HG02938 (cell line): ENCODE data around the gene CASP8.
"Not testable (repeated sequence)": the region's sequence is repeated elsewhere in the genome, so short reads cannot be mapped to it uniquely, and the experiment has no call there.

ENCODE experiments used
- ATAC-seq: cut with Tn5 transposase; IDR thresholded peaks from one replicate; pipeline ENCODE4 v1.9.1; 2021; ENCODE audit warnings: mild to moderate bottlenecking, moderate library complexity; ENCODE audit not compliant: unreplicated experiment

CASP8 gene

DNA sequence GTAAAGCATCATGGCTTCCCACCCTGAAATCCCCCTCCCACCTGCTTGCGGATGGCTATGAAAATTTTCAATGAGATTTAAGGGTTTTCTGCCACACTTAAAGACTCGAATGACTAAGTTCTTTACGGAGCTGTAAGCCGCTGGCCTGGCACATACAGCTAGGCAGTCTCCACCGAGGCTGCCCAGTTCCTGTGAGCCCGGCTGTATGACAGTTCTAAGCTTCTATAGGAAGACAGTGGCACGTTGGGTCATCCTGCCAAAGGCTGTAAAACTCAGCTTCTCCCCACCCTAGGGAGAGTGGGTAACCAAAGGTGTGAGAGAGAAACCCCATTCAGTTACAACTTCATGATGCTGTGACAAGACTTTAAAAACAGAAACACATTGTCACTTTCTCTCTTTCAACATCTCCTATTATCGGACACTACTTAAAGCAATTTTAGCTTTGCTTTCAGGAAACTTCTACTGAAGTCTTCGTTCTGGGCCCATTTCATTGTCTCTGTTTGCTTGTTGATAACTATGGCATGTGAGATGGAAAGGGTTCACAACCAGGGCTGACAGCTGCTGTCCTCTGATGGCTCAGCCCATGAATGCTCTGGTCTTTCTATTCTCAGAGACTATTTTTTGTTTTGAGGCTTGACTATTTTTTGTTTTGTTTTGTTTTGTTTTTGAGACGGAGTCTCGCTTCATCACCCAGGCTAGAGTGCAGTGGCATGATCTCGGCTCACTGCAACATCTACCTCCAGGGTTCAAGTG lies 7.1 kb downstream of the CASP8 start:
- ATAC-seq = no peak

- no peak for ATAC-seq
Measured at GRCh38 chr2:201269764-201270163, 9.4 kb downstream of the CASP8 start.

DNA sequence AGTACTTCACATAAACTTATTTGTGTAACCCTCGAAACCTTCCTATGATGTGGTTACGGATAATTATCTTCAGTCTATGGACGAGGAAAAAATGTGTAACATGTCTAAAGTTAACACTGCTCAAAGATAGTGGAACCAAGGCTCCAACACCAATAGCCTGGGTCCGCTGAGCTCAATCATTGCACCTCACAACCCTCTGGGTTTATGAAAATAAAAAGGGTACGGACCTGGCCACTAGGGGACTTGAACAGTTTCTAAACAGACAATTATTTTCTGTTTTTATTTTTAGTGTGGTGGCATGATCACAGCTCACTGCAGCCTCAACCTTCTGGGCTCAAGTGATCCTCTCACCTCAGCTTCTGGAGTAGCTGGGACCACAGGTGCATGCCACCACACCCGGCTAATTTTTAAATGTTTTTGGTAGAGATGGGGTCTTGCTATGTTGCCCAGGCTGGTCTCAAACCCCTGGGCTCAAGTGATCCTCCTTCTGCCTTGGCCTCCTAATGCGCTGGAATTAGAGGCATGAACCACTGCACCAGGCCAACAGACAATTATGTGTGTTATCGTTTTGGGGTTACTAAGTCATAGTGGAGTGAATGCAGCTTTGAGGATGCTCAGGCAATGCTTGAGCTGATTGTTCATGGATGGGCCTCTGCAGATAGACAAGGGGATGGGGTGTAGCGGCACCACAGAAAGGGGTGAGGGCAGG lies 10.1 kb downstream of the CASP8 start:
- ATAC-seq = no peak

GRCh38 chr2:201271917-201272316 lies 11.6 kb downstream of the CASP8 start:
- ATAC-seq = no peak

- no peak for ATAC-seq
Measured at GRCh38 chr2:201273330-201273983, 13.1 kb downstream of the CASP8 start.

DNA sequence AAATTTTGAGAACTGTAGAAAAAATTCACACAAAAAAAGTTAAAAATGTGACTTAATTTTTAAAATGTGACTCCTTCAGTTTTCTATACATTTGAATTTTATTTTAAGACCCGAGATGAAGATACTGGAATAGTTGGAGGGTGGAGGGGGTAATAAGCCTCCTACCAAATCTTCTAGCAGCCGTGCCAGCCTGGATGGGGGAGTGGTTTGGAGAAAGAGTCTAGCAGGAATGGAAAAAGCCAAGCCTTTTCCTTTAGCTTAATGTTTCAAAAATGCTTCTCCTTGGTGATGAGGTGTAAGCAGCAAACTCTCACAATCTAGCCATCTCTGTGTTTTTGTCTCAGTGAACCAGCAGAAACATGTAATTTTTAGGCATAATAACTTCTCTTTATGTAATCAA lies 14.7 kb downstream of the CASP8 start:
- ATAC-seq = no peak

DNA sequence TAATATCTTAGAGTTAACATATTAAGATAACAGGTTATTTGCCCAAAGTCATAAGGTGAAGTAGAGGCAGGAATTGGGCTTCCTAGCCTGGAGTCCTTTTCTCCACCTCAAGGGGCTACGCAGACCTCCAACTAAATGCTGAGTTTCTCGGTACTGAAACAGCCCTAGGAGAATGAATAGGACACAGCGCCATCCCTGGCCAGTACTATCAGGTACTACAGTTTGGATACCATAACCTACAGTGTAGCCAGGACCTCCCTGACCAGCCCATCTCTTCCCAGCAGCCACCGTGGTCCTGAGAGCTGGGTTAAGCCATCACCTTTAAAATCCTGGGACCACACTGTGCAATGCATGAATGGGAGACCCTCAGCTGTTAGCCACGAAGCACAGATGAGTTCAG lies 15.7 kb downstream of the CASP8 start:
- no peak for ATAC-seq

DNA sequence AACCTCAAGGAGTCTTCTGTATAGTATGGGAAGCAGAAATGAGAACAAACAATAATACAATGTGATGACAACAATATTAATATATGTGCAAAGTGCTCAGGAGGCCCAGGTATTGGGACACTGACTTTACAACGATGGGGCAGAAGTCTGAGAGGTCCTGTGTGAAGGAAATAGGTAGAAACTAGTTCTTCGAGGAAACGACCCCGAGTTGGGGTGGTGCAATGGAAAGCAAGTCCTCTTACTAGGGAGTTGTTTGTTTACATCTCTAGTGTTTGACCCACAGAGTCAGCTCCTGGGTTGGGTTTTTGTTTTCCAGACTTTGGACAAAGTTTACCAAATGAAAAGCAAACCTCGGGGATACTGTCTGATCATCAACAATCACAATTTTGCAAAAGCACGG lies 16.2 kb downstream of the CASP8 start:
- no peak for ATAC-seq

DNA sequence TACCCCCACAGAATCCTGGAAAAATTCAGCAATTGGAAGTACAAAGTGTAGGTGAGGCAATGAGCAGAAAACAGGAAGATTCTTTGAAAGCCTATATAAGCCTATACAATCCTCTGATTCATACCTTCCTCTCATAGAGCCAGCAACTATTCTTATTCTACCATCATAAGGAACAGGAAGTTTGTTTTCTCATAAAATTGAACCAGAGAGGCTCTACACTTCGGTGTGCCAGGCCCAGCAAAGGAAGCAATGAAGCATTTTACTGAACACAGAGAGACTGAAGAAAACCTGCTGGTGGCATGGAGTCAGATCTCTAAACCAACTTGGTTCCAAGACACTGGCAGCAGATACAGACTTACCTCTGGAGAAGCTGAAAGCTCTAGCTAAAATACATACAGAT lies 18.7 kb downstream of the CASP8 start:
- ATAC-seq = no peak

GRCh38 chr2:201280191-201281040 lies 20.1 kb downstream of the CASP8 start:
- no peak for ATAC-seq

DNA sequence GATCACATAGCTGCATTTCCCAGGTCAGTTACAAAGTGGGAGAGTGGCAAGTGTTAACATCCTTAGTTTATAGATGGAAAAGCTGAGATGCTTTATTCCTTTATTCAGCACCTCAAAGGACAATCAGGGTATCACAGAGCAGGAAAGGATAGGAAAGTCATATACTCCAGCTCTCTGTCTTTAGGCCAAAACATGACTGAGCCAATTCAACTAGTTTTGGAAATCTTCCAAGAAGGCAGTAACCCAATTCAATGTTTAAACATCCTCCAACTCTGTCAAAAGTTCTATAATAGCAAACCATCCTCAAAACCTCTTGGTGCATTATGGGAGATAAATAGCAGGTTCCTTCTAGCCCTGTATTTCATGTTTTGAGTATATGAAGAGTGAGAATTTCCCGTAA lies 25.2 kb downstream of the CASP8 start:
- ATAC-seq = no peak

DNA sequence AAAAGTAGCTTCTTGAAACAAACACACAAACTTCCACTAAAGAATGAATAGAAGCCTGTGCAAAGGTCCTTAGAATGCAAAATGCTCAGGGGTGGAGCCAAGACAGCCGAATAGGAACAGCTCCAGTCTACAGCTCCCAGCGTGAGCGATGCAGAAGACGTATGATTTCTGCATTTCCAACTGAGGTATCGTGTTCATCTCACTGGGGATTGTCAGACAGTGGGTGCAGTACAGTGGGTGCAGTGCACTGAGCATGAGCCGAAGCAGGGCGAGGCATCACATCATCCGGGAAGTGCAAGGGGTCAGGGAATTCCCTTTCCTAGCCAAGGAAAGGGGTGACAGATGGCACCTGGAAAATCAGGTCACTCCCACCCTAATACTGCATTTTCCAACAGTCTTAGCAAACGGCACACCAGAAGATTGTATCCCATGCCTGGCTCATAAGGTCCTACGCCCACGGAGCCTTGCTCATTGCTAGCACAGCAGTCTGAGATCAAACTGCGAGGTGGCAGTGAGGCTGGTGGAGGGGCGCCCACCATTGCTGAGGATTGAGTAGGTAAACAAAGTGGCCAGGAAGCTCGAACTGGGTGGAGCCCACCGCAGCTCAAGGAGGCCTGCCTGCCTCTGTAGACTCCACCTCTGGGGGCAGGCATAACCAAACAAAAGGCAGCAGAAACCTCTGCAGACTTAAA lies 30.3 kb downstream of the CASP8 start:
- ATAC-seq = not testable (repeated sequence)

- no peak for ATAC-seq
Measured at GRCh38 chr2:201298462-201299052, 38.2 kb downstream of the CASP8 start.

DNA sequence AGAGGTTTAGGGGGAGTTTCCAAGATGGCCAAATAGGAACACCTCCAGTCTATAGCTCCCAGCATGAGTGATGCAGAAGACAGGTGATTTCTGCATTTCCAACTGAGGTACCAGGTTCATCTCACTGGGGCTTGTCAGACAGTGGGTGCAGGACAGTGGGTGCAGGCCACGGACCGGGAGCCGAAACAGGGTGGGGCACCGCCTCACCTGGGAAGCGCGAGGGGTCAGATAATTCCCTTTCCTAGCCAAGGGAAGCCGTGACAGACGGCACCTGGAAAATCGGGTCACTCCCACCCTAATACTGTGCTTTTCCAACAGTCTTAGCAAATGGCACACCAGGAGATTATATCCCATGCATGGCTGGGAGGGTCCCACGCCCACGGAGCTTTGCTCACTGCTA lies 39.6 kb downstream of the CASP8 start:
- not testable (repeated sequence) for ATAC-seq

GRCh38 chr2:201307876-201308275 lies 47.5 kb downstream of the CASP8 start:
- ATAC-seq = no peak

DNA sequence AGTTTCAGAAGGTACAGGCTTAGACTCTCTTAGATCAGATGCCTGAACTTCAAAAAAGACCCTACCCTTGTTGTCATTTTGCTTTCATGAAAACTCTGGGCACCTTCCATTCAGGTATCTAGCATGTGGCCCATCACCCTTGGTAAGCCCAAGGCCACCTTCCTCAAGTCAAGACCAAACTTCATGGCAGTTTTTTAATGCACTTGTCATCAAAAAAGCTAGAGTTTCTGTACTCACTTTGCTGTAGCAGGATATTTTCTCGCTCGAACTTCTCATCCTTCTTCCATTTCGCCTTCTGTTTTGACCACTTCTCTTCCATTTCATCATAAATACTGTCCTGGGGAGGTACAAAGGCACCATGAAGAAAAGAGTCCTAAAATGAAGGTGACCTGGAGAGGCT lies 48.6 kb downstream of the CASP8 start:
- no peak for ATAC-seq

DNA sequence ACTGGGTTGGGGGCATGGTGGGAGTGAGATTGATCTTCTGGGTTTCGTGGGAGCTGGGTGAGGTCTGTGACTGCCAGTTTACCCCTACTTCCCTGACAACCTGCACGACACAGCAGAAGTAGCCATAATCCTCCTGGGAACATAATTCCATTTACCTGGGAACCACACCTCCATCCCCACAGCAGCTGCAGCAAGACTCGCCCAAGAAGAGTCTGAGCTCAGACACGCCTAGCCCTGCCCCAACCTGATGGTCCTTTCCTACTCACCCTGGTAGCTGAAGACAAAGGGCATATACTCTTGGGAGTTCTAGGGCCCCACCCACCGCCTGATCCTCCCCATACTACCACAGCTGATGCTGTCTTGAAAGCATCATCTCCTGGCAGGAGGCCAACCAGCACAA lies 53.0 kb downstream of the CASP8 start:
- ATAC-seq = no peak

GRCh38 chr2:201319511-201319910 lies 59.2 kb downstream of the CASP8 start:
- no peak for ATAC-seq

GRCh38 chr2:201320257-201320656 lies 59.9 kb downstream of the CASP8 start:
- no peak for ATAC-seq

DNA sequence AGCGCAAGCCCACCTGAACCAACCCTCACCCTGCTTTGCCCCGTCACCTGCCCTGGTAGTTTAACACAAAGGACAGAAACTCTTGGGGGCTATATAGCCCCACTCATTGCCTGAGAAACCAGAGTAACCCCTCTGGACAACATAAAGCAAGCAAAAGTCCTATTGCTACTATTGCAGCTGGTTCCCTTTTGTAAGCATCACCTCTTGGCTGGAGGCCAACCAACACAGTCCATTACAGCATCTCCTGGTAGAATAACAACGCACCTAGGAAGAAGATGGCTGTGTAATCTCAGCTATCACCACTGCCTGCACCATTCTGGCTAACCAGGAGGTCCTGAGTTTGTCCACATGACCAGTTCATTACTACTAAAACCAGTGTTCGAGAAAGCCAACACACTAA lies 60.4 kb downstream of the CASP8 start:
- no peak for ATAC-seq
